Ovary (tissue), 3 donors: ENCODE measurements around the gene CRYBA1.

ENCODE experiments used
- EP300 ChIP-seq: sonication (generic); formaldehyde crosslinking; IDR thresholded peaks from one replicate; pipeline ENCODE4 v1.6.1; 2017; ENCODE audit warnings: antibody characterized with exemption
- POLR2A ChIP-seq: fragments of 450-650 bp; IDR thresholded peaks from one replicate; pipeline ENCODE4 v1.6.1; 2017; ENCODE audit warnings: antibody characterized with exemption, mild to moderate bottlenecking, moderate library complexity
- TF ChIP-seq, protein P1 (sequence below), 3 donors: fragments of 450-650 bp in 2 of 3; fragments of 200-600 bp in 1 of 3; IDR thresholded peaks; one replicate each; pipeline versions ENCODE4 v1.5.1 to v1.8.0; 2016 to 2022; ENCODE audit warnings: antibody characterized with exemption in 3 of 3, mild to moderate bottlenecking in 1 of 3
- donor health status: DM: no; HTN: no; CAD: no.

- TF ChIP-seq POLR2A (no peak), EP300 (no peak)
- TF ChIP-seq, protein P1, sequence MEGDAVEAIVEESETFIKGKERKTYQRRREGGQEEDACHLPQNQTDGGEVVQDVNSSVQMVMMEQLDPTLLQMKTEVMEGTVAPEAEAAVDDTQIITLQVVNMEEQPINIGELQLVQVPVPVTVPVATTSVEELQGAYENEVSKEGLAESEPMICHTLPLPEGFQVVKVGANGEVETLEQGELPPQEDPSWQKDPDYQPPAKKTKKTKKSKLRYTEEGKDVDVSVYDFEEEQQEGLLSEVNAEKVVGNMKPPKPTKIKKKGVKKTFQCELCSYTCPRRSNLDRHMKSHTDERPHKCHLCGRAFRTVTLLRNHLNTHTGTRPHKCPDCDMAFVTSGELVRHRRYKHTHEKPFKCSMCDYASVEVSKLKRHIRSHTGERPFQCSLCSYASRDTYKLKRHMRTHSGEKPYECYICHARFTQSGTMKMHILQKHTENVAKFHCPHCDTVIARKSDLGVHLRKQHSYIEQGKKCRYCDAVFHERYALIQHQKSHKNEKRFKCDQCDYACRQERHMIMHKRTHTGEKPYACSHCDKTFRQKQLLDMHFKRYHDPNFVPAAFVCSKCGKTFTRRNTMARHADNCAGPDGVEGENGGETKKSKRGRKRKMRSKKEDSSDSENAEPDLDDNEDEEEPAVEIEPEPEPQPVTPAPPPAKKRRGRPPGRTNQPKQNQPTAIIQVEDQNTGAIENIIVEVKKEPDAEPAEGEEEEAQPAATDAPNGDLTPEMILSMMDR (IDR thresholded peaks at IDR 0.05): no peak
Observed at GRCh38 chr17:29216856-29217255, 29.8 kb upstream of the CRYBA1 start.
